Activated naive CD8-positive, alpha-beta T cell (primary cell): ENCODE data around the gene AFG3L2.

Experiments used
- H3K27ac Mint-ChIP-seq: one replicate; pipeline ENCODE4 v1.8.0; 2021; ENCODE audit warnings: mixed read lengths
- H3K27me3 Mint-ChIP-seq: one replicate; pipeline ENCODE4 v1.8.0; 2021; ENCODE audit warnings: mixed read lengths
- H3K36me3 Mint-ChIP-seq: one replicate; pipeline ENCODE4 v1.8.0; 2021; ENCODE audit warnings: mixed read lengths
- H3K4me1 Mint-ChIP-seq: one replicate; pipeline ENCODE4 v1.8.0; 2021; ENCODE audit warnings: low read depth, mixed read lengths
- H3K4me3 Mint-ChIP-seq: one replicate; pipeline ENCODE4 v1.8.0; 2021; ENCODE audit warnings: mild to moderate bottlenecking, mixed read lengths
- H3K9me3 Mint-ChIP-seq: one replicate; pipeline ENCODE4 v1.8.0; 2021; ENCODE audit warnings: low read depth, mixed read lengths

AFG3L2 gene

GRCh38 chr18:12359515-12359927, 17.5 kb downstream of the AFG3L2 start:
- no peak overlapping the region for H3K27ac Mint-ChIP-seq
- no peaks in the 10 kb centered on the region for H3K27me3 Mint-ChIP-seq
- no peaks in the 10 kb centered on the region for H3K9me3 Mint-ChIP-seq
- H3K36me3 Mint-ChIP-seq, result peaks cover 15% of the 10 kb centered on the region
- peaks cover 2% of the 10 kb centered on the region for H3K4me1 Mint-ChIP-seq
- no peak overlapping the region for H3K4me3 Mint-ChIP-seq

DNA sequence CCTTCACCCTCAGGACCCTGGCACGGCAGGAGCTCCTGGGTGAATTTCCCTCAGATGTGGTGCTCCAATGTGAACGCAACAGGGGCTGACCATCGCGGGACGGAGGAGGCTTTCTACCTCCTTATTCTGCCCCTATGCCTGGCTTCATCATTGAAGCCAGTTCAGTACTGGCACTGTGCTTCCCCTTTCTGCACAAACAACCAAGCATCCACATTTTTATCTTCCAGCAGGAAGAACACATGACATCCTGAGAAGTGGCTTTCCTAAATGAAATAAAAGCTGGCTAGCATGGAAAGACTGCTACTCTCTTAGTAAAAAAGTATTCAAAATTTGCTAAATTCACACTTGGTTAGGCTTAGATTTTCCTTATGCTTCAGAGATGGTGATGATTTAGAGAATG, 24.8 kb downstream of the AFG3L2 start:
- Mint-ChIP-seq H3K4me1 (peaks cover 2% of the 10 kb centered on the region), H3K27ac (no peak overlapping the region), H3K36me3 (peaks cover 12% of the 10 kb centered on the region), H3K4me3 (no peak overlapping the region), H3K27me3 (no peaks in the 10 kb centered on the region), H3K9me3 (no peaks in the 10 kb centered on the region)

DNA sequence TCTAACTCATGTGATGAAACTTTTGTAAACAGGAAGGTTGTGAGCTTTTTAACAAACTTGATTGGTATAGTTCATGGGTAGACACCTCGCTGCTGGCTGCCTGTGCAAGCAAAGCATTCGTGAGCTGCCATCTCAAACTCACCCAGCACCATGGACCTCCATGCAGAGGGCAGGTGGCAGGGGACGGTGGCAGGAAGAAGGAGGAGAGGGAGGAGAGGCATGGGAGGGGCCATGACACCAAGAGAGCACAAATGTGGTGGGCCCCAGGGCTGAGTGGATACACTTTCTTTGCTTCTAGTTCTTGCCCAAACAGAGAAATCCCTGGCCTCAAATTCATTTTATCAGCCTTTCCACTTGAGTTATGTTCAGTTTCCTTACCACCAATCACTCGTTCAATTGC, 29.1 kb downstream of the AFG3L2 start:
- H3K4me3 Mint-ChIP-seq, result no peak overlapping the region
- no peaks in the 10 kb centered on the region for H3K27me3 Mint-ChIP-seq
- H3K9me3 Mint-ChIP-seq, result no peaks in the 10 kb centered on the region
- no peak overlapping the region for H3K27ac Mint-ChIP-seq
- H3K36me3 Mint-ChIP-seq, result peaks cover 12% of the 10 kb centered on the region
- H3K4me1 Mint-ChIP-seq, result no peaks in the 10 kb centered on the region

DNA sequence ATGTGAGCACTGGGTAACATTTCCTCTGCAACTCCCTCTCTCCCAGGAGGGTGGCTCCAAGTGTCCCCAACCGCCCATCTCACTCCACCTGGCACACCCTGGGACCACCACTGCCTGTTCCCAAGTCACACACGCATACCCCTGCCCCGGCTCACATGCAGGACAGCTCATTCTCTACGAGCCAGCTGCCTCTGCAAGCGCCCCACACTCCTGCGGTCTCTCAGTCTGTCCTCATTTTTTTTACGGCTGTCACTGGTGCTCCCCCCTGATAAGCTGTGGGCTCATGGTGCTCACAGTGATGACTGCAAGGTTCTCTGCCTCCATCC, 30.8 kb downstream of the AFG3L2 start:
- peaks cover 15% of the 10 kb centered on the region for H3K36me3 Mint-ChIP-seq
- H3K4me3 Mint-ChIP-seq, result no peak overlapping the region
- H3K4me1 Mint-ChIP-seq, result no peaks in the 10 kb centered on the region
- H3K27me3 Mint-ChIP-seq, result no peaks in the 10 kb centered on the region
- H3K27ac Mint-ChIP-seq, result no peak overlapping the region
- H3K9me3 Mint-ChIP-seq, result no peaks in the 10 kb centered on the region

DNA sequence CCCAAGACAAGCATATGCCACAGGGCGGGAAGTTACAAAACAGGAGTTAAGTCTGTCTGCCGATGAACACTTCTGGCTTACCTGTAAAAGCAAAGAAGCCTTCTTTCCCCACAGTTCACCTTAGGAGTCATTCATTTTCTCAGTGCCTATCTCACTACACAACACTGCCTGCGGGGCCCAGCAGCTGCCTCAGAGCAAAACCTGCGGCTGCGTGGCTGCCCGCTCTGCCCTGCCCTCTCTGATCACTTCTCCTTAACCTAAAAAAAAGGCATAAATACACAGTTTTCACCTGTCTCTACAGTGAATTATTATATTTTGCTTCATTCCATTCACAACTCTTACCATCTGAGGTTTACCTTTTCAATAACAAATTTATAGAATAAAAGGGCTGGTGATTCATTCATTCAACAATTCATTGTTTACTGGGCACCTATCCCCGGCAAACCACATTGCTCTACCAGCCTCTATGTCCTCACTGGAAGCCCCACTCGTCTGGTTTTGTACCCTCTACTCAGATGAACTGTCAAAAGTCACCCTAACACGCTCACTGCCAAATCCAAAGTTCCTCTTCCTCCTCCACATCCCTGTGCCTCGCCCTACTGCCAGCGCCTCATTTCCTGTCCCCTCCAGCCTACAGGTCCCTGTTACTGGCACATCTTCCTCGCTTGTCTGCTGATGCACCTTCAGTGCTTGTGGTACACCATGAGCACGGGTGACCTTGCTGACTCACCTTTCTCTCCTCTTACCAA, 31.4 kb downstream of the AFG3L2 start:
- H3K27ac Mint-ChIP-seq, result no peak overlapping the region
- H3K4me1 Mint-ChIP-seq, result no peaks in the 10 kb centered on the region
- no peak overlapping the region for H3K4me3 Mint-ChIP-seq
- peaks cover 13% of the 10 kb centered on the region for H3K36me3 Mint-ChIP-seq
- no peaks in the 10 kb centered on the region for H3K27me3 Mint-ChIP-seq
- H3K9me3 Mint-ChIP-seq, result no peaks in the 10 kb centered on the region

DNA sequence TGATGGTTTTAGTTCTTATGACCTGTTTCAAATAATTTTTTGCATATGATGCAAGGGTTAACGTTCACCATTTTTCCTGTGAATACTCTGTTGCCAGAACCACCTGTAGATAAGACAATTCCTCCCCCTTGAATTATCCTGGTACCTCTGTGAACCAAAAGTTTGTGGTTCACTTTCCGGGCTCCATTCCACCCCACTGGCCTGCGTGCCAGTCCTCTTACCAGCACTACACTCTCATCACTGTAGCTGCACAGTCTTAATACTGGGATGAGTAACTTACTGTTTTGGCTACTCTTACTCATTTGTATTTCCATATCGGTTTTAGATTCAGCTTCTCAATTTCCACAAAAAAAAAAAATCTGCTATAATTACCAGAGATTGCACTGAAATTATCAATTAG, 34.4 kb downstream of the AFG3L2 start:
- Mint-ChIP-seq H3K4me3 (no peak overlapping the region), H3K27ac (no peak overlapping the region), H3K9me3 (no peaks in the 10 kb centered on the region), H3K27me3 (no peaks in the 10 kb centered on the region), H3K4me1 (no peaks in the 10 kb centered on the region), H3K36me3 (peaks cover 11% of the 10 kb centered on the region)

GRCh38 chr18:12340945-12341660, 35.9 kb downstream of the AFG3L2 start:
- H3K9me3 Mint-ChIP-seq, result no peaks in the 10 kb centered on the region
- no peak overlapping the region for H3K27ac Mint-ChIP-seq
- H3K4me1 Mint-ChIP-seq, result no peaks in the 10 kb centered on the region
- peaks cover 14% of the 10 kb centered on the region for H3K36me3 Mint-ChIP-seq
- H3K27me3 Mint-ChIP-seq, result no peaks in the 10 kb centered on the region
- H3K4me3 Mint-ChIP-seq, result no peak overlapping the region

DNA sequence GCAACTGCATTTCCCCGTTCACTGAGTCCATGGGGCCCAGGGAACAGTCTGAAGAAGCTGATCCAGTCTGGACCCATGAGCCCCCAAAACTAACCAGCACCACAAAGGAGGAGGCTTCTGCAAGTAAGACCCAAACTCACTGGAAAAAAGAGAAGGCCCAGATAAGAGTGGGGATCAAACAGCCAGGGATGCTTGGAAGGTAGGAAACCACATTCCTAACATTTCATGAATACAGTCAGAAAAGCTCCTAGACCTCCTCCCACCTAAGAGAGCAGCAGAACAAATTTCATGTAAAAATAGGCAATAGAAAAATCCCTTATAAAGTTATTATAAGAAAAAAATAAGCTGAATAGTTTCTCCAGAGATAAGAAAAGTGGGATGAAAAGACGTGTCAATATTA, 38.6 kb downstream of the AFG3L2 start:
- Mint-ChIP-seq H3K9me3 (no peaks in the 10 kb centered on the region), H3K4me3 (no peak overlapping the region), H3K4me1 (no peaks in the 10 kb centered on the region), H3K36me3 (peaks cover 14% of the 10 kb centered on the region), H3K27ac (no peak overlapping the region), H3K27me3 (no peaks in the 10 kb centered on the region)

DNA sequence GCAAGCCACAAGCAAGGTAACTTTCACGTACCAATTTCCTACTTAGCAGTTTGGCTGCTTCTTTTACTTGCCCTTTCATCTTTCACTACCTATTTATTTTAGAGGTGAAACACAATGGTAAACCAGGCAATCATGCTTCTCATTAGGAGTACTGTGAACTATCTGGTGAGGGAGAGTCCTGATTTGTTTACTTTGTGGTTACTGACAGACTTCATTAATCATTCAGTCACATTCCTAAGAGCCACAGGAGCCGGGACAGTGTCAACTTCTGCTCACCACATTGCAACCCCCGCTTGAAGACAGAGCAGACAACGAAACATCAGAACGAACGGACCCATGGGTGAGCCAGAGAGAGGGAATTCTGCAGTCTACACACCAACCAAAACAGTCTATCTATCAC, 40.1 kb downstream of the AFG3L2 start:
- Mint-ChIP-seq H3K27ac (no peak overlapping the region), H3K4me3 (no peak overlapping the region), H3K4me1 (no peaks in the 10 kb centered on the region), H3K9me3 (no peaks in the 10 kb centered on the region), H3K27me3 (no peaks in the 10 kb centered on the region), H3K36me3 (peaks cover 9% of the 10 kb centered on the region)

GRCh38 chr18:12336171-12336613, 40.8 kb downstream of the AFG3L2 start:
- H3K4me1 Mint-ChIP-seq, result no peaks in the 10 kb centered on the region
- H3K9me3 Mint-ChIP-seq, result no peaks in the 10 kb centered on the region
- peaks cover 9% of the 10 kb centered on the region for H3K36me3 Mint-ChIP-seq
- no peak overlapping the region for H3K27ac Mint-ChIP-seq
- H3K4me3 Mint-ChIP-seq, result no peak overlapping the region
- no peaks in the 10 kb centered on the region for H3K27me3 Mint-ChIP-seq

GRCh38 chr18:12335503-12335902, 41.5 kb downstream of the AFG3L2 start:
- peaks cover 9% of the 10 kb centered on the region for H3K36me3 Mint-ChIP-seq
- no peak overlapping the region for H3K4me3 Mint-ChIP-seq
- no peaks in the 10 kb centered on the region for H3K9me3 Mint-ChIP-seq
- H3K27me3 Mint-ChIP-seq, result no peaks in the 10 kb centered on the region
- H3K4me1 Mint-ChIP-seq, result no peaks in the 10 kb centered on the region
- H3K27ac Mint-ChIP-seq, result no peak overlapping the region

- H3K9me3 Mint-ChIP-seq, result no peaks in the 10 kb centered on the region
- no peaks in the 10 kb centered on the region for H3K27me3 Mint-ChIP-seq
- no peak overlapping the region for H3K4me3 Mint-ChIP-seq
- H3K4me1 Mint-ChIP-seq, result no peaks in the 10 kb centered on the region
- H3K36me3 Mint-ChIP-seq, result peaks cover 9% of the 10 kb centered on the region
- no peak overlapping the region for H3K27ac Mint-ChIP-seq
Observed at GRCh38 chr18:12334863-12335262, 42.2 kb downstream of the AFG3L2 start.

DNA sequence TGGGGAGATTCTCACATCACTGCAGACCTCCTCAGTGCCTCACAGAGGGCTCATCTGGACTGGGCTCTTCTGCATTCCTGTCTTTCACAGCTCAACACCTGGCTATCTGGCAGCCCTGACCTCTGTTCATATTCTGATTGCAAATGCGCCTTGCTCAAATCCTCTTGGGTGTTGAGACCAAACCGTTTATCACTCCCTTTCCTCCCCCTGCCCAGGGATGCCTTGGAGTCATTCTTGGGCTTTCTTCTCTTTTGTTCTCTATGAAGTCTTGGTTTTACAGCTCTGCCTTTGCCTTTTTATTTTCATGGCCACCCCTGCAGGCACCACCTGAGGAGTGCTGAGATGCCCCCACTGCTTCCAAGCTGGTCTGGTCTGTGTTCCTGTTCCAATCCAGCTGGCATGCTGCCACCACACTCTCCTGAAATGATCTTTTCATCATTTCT, 42.6 kb downstream of the AFG3L2 start:
- Mint-ChIP-seq H3K9me3 (no peaks in the 10 kb centered on the region), H3K36me3 (peaks cover 9% of the 10 kb centered on the region), H3K27ac (no peak overlapping the region), H3K27me3 (no peaks in the 10 kb centered on the region), H3K4me3 (no peak overlapping the region), H3K4me1 (no peaks in the 10 kb centered on the region)

- Mint-ChIP-seq H3K9me3 (no peaks in the 10 kb centered on the region), H3K4me1 (no peaks in the 10 kb centered on the region), H3K27ac (no peak overlapping the region), H3K4me3 (no peak overlapping the region), H3K27me3 (no peaks in the 10 kb centered on the region), H3K36me3 (peaks cover 9% of the 10 kb centered on the region)
Observed at GRCh38 chr18:12333506-12334290, 43.3 kb downstream of the AFG3L2 start.

DNA sequence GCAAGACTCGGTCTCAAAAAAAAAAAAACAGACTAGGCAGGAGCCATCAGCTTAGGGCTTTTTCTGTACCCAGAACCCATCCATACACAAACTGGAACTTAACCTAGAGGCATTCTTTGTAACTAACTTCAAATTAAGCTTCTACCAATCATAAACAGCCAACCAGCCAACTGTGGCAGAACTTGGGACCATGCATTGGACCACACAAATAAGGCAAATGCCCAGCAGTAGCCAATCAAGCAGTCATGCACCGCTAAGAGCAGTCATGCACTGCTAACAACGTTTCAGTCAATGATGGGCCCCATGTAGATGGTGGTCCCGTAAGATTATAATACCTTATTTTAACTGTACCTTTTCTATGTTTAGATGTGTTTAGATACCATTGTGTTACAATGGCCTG, 46.3 kb downstream of the AFG3L2 start:
- Mint-ChIP-seq H3K4me1 (no peaks in the 10 kb centered on the region), H3K4me3 (no peak overlapping the region), H3K27ac (no peak overlapping the region), H3K9me3 (no peaks in the 10 kb centered on the region), H3K27me3 (no peaks in the 10 kb centered on the region), H3K36me3 (peaks cover 11% of the 10 kb centered on the region)
